Ishikawa (cell line): ENCODE data around the gene FANCE.

Experiments used
- EGR1 ChIP-seq: IDR thresholded peaks from 2 replicates; pipeline ENCODE4 v1.6.1; 2012
- FOXM1 ChIP-seq: IDR thresholded peaks from 2 replicates; pipeline ENCODE4 v1.6.1; 2012; ENCODE audit warnings: low read depth, borderline replicate concordance
- MAX ChIP-seq: IDR thresholded peaks from 2 replicates; pipeline ENCODE4 v1.6.1; 2012
- TAF1 ChIP-seq: IDR thresholded peaks from 2 replicates; pipeline ENCODE4 v1.6.1; 2012; ENCODE audit warnings: low read depth, mild to moderate bottlenecking
- TCF12 ChIP-seq: IDR thresholded peaks from 2 replicates; pipeline ENCODE4 v1.6.1; 2012; ENCODE audit warnings: low read depth
- TEAD4 ChIP-seq: IDR thresholded peaks from 2 replicates; pipeline ENCODE4 v1.6.1; 2012
- YY1 ChIP-seq: IDR thresholded peaks from 2 replicates; pipeline ENCODE4 v1.6.1; 2012; ENCODE audit warnings: low read depth
- ZBTB7A ChIP-seq: IDR thresholded peaks from 2 replicates; pipeline ENCODE4 v1.6.1; 2012; ENCODE audit warnings: low read depth

GRCh38 chr6:35412102-35412501 is 40.0 kb upstream of the FANCE start:
- TF ChIP-seq YY1: no peak
- TF ChIP-seq ZBTB7A: no peak
- no peak for TF ChIP-seq EGR1
- no peak for TF ChIP-seq MAX
- TF ChIP-seq TEAD4: no peak
- no peak for TF ChIP-seq FOXM1
- TF ChIP-seq TCF12: no peak
- no peak for TF ChIP-seq TAF1
